PC-9 (cell line): ENCODE data around the gene MAP2K4. TPM values are rescaled to one million over a fixed set of nuclear protein-coding genes. Genes with fewer than 3 reads are reported as not detected.

Source experiments
- BruUV-seq: library from RNA; stranded (reverse); fragments of 400-500 nt; replicated peaks from 2 replicates; lab custom pipeline; 2021; lab: Mats Ljungman, UMichigan
- CTCF ChIA-PET: fragments of 300-600 bp; sonication (Branson Sonifier 250); formaldehyde crosslinking; loops from one replicate; lab custom pipeline; 2022; ENCODE audit warnings: antibody characterized with exemption; lab: Charles Lee
- POLR2A ChIA-PET: fragments of 300-600 bp; sonication (Branson Sonifier 250); formaldehyde crosslinking; loops from one replicate; lab custom pipeline; 2022; ENCODE audit warnings: antibody characterized with exemption; ENCODE audit not compliant: unreplicated experiment; lab: Charles Lee
- DNase-seq, 2 experiments: peaks; one replicate each; pipeline versions ENCODE4 v3.0.0 to v3.0.0-alpha.2; 2015 to 2022; ENCODE audit warnings: mixed read lengths in 1 of 2
- H2AFZ ChIP-seq: fragments of 200-600 bp; sonication (generic); 2 replicates; pipeline ENCODE4 v1.8.1; 2017; ENCODE audit warnings: antibody characterized with exemption
- H3F3A ChIP-seq: fragments of 200-600 bp; sonication (generic); 2 replicates; pipeline ENCODE4 v1.8.1; 2017; ENCODE audit warnings: antibody characterized with exemption, mild to moderate bottlenecking, low read depth; ENCODE audit not compliant: insufficient read depth
- H3K27ac ChIP-seq: fragments of 200-600 bp; sonication (generic); 2 replicates; pipeline ENCODE4 v1.6.1; 2016; ENCODE audit warnings: mixed run types
- H3K27me3 ChIP-seq: fragments of 200-600 bp; sonication (generic); 2 replicates; pipeline ENCODE4 v1.6.1; 2016; ENCODE audit warnings: low read depth, mixed run types; ENCODE audit not compliant: insufficient read depth
- H3K36me3 ChIP-seq: fragments of 200-600 bp; sonication (generic); 2 replicates; pipeline ENCODE4 v1.6.1; 2016; ENCODE audit warnings: low read depth, mixed run types
- H3K4me1 ChIP-seq: fragments of 200-600 bp; sonication (generic); replicated peaks from 2 replicates; pipeline ENCODE4 v1.6.1; 2016; ENCODE audit warnings: mixed run types; ENCODE audit not compliant: insufficient read depth
- H3K4me2 ChIP-seq: fragments of 200-600 bp; sonication (generic); 2 replicates; pipeline ENCODE4 v1.6.1; 2017; ENCODE audit warnings: mixed run types
- H3K4me3 ChIP-seq: fragments of 200-600 bp; sonication (generic); 2 replicates; pipeline ENCODE4 v1.6.1; 2016; ENCODE audit warnings: mixed run types
- H3K79me2 ChIP-seq: fragments of 200-600 bp; sonication (generic); 2 replicates; pipeline ENCODE4 v1.6.1; 2017; ENCODE audit warnings: low read depth, mixed run types
- H3K9me2 ChIP-seq: fragments of 200-600 bp; sonication (generic); 2 replicates; pipeline ENCODE4 v1.8.1; 2017; ENCODE audit warnings: mild to moderate bottlenecking; ENCODE audit not compliant: insufficient read depth
- H3K9me3 ChIP-seq: fragments of 200-600 bp; sonication (generic); 2 replicates; pipeline ENCODE4 v1.8.1; 2016; ENCODE audit warnings: low read depth; ENCODE audit not compliant: insufficient read depth
- H4K20me1 ChIP-seq: fragments of 200-600 bp; sonication (generic); 2 replicates; pipeline ENCODE4 v1.8.1; 2017; ENCODE audit not compliant: insufficient read depth
- EZH2 ChIP-seq: fragments of 200-600 bp; sonication (generic); IDR thresholded peaks from 2 replicates; pipeline ENCODE4 v1.8.0; 2017; ENCODE audit warnings: antibody characterized with exemption, low read depth
- intact Hi-C: fragments of 100-400 bp; cut with micrococcal nuclease; formaldehyde crosslinking; loops from one replicate; pipeline ENCODE4 v1.10.0; 2022; ENCODE audit not compliant: unreplicated experiment
- total RNA-seq: library from RNA; stranded (reverse); gene quantifications from 2 replicates; pipeline ENCODE4 v1.2.3, GENCODE V29; 2021
- TF ChIP-seq, protein P1 (sequence below): fragments of 200-600 bp; sonication (generic); conservative IDR thresholded peaks from 2 replicates; pipeline ENCODE4 v1.6.1; 2017; ENCODE audit warnings: mixed run types, antibody characterized with exemption, mild to moderate bottlenecking, moderate library complexity

The MAP2K4 gene
- total RNA-seq, 1 experiment from 2014 or later = 44.3 TPM

DNA sequence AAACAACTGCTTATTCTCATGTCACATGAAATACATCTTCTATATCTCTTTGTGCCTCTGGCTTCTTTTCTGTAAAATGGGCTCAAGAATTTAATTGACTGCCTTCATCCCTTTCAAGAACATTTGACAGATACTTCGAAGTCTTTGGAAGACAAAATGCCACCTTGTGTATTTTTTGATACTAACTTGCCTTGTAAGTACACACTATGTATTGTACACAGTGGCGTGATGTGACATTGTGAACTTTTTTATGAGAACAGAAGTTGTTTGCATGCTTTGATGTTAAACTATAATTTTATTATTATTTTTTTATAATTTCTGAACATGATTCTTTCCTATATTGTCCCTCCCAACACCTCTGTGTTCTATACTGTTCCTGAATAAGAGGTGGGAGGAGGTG, 73.7 kb downstream of the MAP2K4 start:
- CTCF ChIA-PET = no interaction called here
- Histone ChIP-seq H3K27me3 (no peaks in the 10 kb centered on the region), H3K4me3 (no peak overlapping the region), H2AFZ (no peak overlapping the region), H3K4me1 (0 out of 2 replicates have a peak, but pooled peaks cover 6% of the 10 kb centered on the region), H3K9me2 (no peaks in the 10 kb centered on the region), H3K27ac (no peak overlapping the region), H3K4me2 (no peak overlapping the region), H3K9me3 (no peaks in the 10 kb centered on the region), H4K20me1 (no peaks in the 10 kb centered on the region), H3K79me2 (no peaks in the 10 kb centered on the region), H3K36me3 (no peaks in the 10 kb centered on the region), H3F3A (no peaks in the 10 kb centered on the region)
- POLR2A ChIA-PET = interaction anchor here (0.6 kb wide), 1 partner anchor 40 kb away, joined by 4 read pairs; no protein-coding TSS in a partner anchor
- no peak for TF ChIP-seq EZH2
- TF ChIP-seq, protein P1, sequence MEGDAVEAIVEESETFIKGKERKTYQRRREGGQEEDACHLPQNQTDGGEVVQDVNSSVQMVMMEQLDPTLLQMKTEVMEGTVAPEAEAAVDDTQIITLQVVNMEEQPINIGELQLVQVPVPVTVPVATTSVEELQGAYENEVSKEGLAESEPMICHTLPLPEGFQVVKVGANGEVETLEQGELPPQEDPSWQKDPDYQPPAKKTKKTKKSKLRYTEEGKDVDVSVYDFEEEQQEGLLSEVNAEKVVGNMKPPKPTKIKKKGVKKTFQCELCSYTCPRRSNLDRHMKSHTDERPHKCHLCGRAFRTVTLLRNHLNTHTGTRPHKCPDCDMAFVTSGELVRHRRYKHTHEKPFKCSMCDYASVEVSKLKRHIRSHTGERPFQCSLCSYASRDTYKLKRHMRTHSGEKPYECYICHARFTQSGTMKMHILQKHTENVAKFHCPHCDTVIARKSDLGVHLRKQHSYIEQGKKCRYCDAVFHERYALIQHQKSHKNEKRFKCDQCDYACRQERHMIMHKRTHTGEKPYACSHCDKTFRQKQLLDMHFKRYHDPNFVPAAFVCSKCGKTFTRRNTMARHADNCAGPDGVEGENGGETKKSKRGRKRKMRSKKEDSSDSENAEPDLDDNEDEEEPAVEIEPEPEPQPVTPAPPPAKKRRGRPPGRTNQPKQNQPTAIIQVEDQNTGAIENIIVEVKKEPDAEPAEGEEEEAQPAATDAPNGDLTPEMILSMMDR = no peak
- no peak for DNase-seq
- intact Hi-C loops = no loop called here
- BruUV-seq = no TSS peak

DNA sequence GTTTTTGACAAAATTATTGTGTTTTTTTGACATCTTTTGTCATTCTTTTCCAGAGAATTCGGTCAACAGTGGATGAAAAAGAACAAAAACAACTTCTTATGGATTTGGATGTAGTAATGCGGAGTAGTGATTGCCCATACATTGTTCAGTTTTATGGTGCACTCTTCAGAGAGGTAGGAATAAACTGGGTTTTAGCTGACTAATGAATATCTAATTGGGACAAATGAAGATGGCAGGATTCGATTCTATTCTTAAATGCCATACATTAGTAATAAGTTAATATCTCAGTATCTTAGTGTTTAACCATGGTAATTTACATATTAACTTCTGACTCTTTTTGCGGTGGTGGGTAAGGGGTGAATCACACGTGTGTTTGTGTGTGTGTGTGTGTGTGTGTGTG, 74.8 kb downstream of the MAP2K4 start:
- intact Hi-C loops = no loop called here
- Histone ChIP-seq H3K4me3 (no peak overlapping the region), H3K27me3 (no peaks in the 10 kb centered on the region), H3K79me2 (no peaks in the 10 kb centered on the region), H2AFZ (no peak overlapping the region), H4K20me1 (no peaks in the 10 kb centered on the region), H3K4me2 (no peak overlapping the region), H3K36me3 (no peaks in the 10 kb centered on the region), H3K9me3 (no peaks in the 10 kb centered on the region), H3K9me2 (no peaks in the 10 kb centered on the region), H3K27ac (no peak overlapping the region), H3K4me1 (no peaks in the 10 kb centered on the region), H3F3A (no peaks in the 10 kb centered on the region)
- ChIA-PET POLR2A (no interaction called here), CTCF (no interaction called here)
- no TSS peak for BruUV-seq
- DNase-seq = no peak
- no peak for TF ChIP-seq EZH2
- TF ChIP-seq, protein P1 = no peak

DNA sequence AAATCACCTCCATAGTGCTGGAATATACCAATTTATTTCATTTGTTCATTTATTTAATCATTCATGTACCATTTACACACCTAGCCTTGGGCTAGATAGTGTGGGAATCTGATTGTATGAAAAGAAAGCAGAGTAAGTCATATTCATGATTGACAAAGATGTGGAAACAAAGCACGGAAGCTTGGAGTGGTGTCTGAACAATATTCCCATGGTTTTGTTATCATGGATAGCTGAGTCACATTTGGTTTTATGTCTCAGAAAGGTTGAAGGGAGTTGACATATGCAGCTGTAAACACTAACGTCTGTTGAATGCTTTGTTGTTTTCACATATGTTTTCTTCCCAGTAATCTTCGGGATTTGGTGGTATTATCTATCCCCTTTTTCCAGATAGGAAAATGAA, 76.6 kb downstream of the MAP2K4 start:
- POLR2A ChIA-PET = no interaction called here
- no peak overlapping the region for H3K27ac ChIP-seq
- TF ChIP-seq EZH2 = no peak
- TF ChIP-seq, protein P1 = no peak

More for the DNA sequence above, 76.6 kb downstream of the MAP2K4 start:
- Histone ChIP-seq H3K9me2 (no peaks in the 10 kb centered on the region), H4K20me1 (no peaks in the 10 kb centered on the region), H3K4me2 (no peak overlapping the region), H3K79me2 (no peaks in the 10 kb centered on the region), H3K4me1 (no peaks in the 10 kb centered on the region), H3K27me3 (no peaks in the 10 kb centered on the region), H3K9me3 (no peaks in the 10 kb centered on the region), H3K4me3 (no peak overlapping the region), H3K36me3 (no peaks in the 10 kb centered on the region), H2AFZ (no peak overlapping the region), H3F3A (no peaks in the 10 kb centered on the region)
- no peak for DNase-seq
- no TSS peak for BruUV-seq
- CTCF ChIA-PET = no interaction called here
- intact Hi-C loops = no loop called here
